ENCODE data around the gene SYNC.
"Not testable (repeated sequence)": the region's sequence is repeated elsewhere in the genome, so short reads cannot be mapped to it uniquely, and the experiment has no call there.

Gene SYNC

DNA sequence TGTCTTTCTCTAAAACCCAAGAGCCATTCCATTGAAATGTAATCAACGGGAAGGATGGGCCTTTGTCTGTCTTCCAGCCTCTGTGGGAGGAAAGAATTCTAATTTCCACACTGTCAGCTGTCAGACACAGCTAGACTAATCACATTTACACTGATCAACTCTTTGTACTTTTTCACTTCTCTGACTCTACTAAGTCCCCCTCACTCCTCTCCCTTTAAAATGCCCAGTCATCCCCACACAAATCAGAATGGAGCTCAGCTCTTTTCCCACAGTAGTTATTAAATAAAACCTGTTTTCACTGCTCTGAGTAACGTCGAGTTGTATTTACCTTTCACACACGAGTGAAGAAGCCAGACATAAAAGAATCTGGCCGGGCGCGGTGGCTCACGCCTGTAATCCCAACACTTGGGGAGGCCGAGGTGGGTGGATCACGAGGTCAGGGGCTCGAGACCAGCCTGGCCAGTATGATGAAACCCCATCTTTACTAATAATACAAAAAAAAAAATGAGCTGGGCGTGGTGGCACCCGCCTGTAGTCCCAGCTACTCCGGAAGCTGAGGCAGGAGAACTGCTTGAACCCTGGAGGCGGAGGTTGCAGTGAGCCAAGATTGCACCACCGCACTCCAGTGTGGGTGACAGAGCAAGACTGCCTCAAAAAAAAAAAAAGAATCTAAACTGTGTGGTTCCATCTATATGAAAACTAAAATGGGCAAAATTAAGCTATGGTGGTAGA, 65.5 kb downstream of the SYNC start:
- DNase-seq (ENCODE audit: low spot score) (no peak), ATAC-seq (ENCODE audit: low read depth) (no peak)
- no peak overlapping the region for H3K4me3 ChIP-seq (ENCODE audit: severe bottlenecking)
- no peak overlapping the region for H3K27ac ChIP-seq (ENCODE audit: poor library complexity, severe bottlenecking)
- no peak for TF ChIP-seq CTCF (IDR thresholded peaks at IDR 0.05; ENCODE audit: poor library complexity, severe bottlenecking)
- H3K27me3 ChIP-seq (ENCODE audit: insufficient read depth, poor library complexity, severe bottlenecking), result no peaks in the 10 kb centered on the region
- peaks cover 36% of the 10 kb centered on the region for H3K36me3 ChIP-seq (ENCODE audit: low read depth)
- H3K4me1 ChIP-seq (ENCODE audit: insufficient read depth, poor library complexity, severe bottlenecking), result no peaks in the 10 kb centered on the region
- peaks cover 2% of the 10 kb centered on the region for H3K9me3 ChIP-seq (ENCODE audit: severe bottlenecking)

GRCh38 chr1:32635508-32636277, 66.9 kb downstream of the SYNC start:
- Histone ChIP-seq H3K4me3 (ENCODE audit: severe bottlenecking) (no peak overlapping the region), H3K4me1 (ENCODE audit: insufficient read depth, poor library complexity, severe bottlenecking) (no peaks in the 10 kb centered on the region), H3K27ac (ENCODE audit: poor library complexity, severe bottlenecking) (no peak overlapping the region), H3K36me3 (ENCODE audit: low read depth) (peaks cover 44% of the 10 kb centered on the region), H3K27me3 (ENCODE audit: insufficient read depth, poor library complexity, severe bottlenecking) (no peaks in the 10 kb centered on the region), H3K9me3 (ENCODE audit: severe bottlenecking) (peaks cover 2% of the 10 kb centered on the region)
- DNase-seq (ENCODE audit: low spot score) (no peak), ATAC-seq (ENCODE audit: low read depth) (no peak)
- no peak for TF ChIP-seq CTCF (IDR thresholded peaks at IDR 0.05; ENCODE audit: poor library complexity, severe bottlenecking)

DNA sequence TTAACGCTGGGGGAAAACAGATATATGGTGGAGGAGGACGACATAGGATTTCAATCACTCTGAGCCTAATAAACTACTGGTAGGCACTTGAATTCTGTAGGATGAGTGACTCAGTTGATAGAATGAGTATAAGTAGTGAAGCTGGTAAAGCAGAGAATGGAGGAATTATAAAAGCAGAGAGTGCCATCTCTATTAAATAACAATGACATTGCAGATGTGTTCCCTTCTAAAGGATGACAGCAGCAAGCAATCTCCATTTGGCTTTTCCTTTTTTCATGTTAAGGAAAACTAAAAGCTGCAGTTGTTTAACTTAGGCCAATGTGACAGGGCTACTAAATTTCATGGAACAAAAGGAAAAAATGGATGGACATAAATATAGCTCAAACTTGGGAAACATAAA, 69.7 kb downstream of the SYNC start:
- ATAC-seq (ENCODE audit: low read depth) (no peak), DNase-seq (ENCODE audit: low spot score) (no peak)
- no peaks in the 10 kb centered on the region for H3K4me1 ChIP-seq (ENCODE audit: insufficient read depth, poor library complexity, severe bottlenecking)
- H3K36me3 ChIP-seq (ENCODE audit: low read depth), result peaks cover 44% of the 10 kb centered on the region
- no peak overlapping the region for H3K27ac ChIP-seq (ENCODE audit: poor library complexity, severe bottlenecking)
- peaks cover 2% of the 10 kb centered on the region for H3K9me3 ChIP-seq (ENCODE audit: severe bottlenecking)
- no peak for TF ChIP-seq CTCF (IDR thresholded peaks at IDR 0.05; ENCODE audit: poor library complexity, severe bottlenecking)
- no peak overlapping the region for H3K4me3 ChIP-seq (ENCODE audit: severe bottlenecking)
- H3K27me3 ChIP-seq (ENCODE audit: insufficient read depth, poor library complexity, severe bottlenecking), result no peaks in the 10 kb centered on the region

- not testable (repeated sequence) for H3K4me1 ChIP-seq (ENCODE audit: insufficient read depth, poor library complexity, severe bottlenecking); H3K9me3 ChIP-seq (ENCODE audit: severe bottlenecking); H3K27me3 ChIP-seq (ENCODE audit: insufficient read depth, poor library complexity, severe bottlenecking); DNase-seq (ENCODE audit: low spot score); ATAC-seq (ENCODE audit: low read depth); H3K4me3 ChIP-seq (ENCODE audit: severe bottlenecking); H3K27ac ChIP-seq (ENCODE audit: poor library complexity, severe bottlenecking)
- H3K36me3 ChIP-seq (ENCODE audit: low read depth), result peaks cover 55% of the 10 kb centered on the region
Measured at GRCh38 chr1:32630173-32630572, 72.4 kb downstream of the SYNC start.
